ENCODE results near the gene GNL1. TPM values are rescaled to one million over a fixed set of nuclear protein-coding genes. Genes with fewer than 3 reads are reported as not detected.
"Not testable (repeated sequence)": the region's sequence is repeated elsewhere in the genome, so short reads cannot be mapped to it uniquely, and the experiment has no call there.

Gene GNL1
- total RNA-seq, 5 donors from 2014 or later (not counting 1 experiment from before 2014, with no cell fraction given): 65.5 to 167 (median 72.9) TPM

GRCh38 chr6:30521952-30522351 lies 34.3 kb downstream of the GNL1 start:
- not testable (repeated sequence) for ATAC-seq (replicated peaks in 1 of 4); H3K27me3 ChIP-seq (replicated peaks in 1 of 2; ENCODE audit: control insufficient read depth in 2 of 2, extremely low read depth in 1 of 2, insufficient read depth in 2 of 2, low read length in 1 of 2); H3K27ac ChIP-seq (ENCODE audit: low read length); H3K4me3 Mint-ChIP-seq; H3K27ac Mint-ChIP-seq; H3K4me3 ChIP-seq (ENCODE audit: control insufficient read depth in 1 of 2, extremely low read depth in 1 of 2, low read length in 1 of 2); DNase-seq; H3K27me3 Mint-ChIP-seq; H3K36me3 ChIP-seq (ENCODE audit: control insufficient read depth in 2 of 2, extremely low read depth in 1 of 2, insufficient read depth in 1 of 2, low read length in 1 of 2); H3K9me3 ChIP-seq
- peaks cover 10 to 38% of the 10 kb centered on the region in 2 experiments for H3K4me1 ChIP-seq (ENCODE audit: control insufficient read depth in 1 of 2, extremely low read depth in 1 of 2, insufficient read depth in 2 of 2, low read length in 2 of 2)
- ChIA-PET POLR2A (interaction anchor here in 1 of 2 donors (0.6 kb wide), 1 partner anchor 10 kb away, joined by 3 read pairs; no protein-coding TSS in a partner anchor), CTCF (interaction anchor here in 1 of 2 donors (1.0 kb wide), 1 partner anchor 13 kb away, joined by 3 read pairs; no protein-coding TSS in a partner anchor)
- WGBS (ENCODE audit: insufficient coverage): 80% methylated on average over 2 of the region's 5 CpGs
- Mint-ChIP-seq H3K4me1 (peaks cover 42 to 66% (median 47%) of the 10 kb centered on the region in 3 donors), H3K36me3 (peaks cover 23% of the 10 kb centered on the region), H3K9me3 (peaks cover 7 to 19% (median 10%) of the 10 kb centered on the region in 3 donors)

- H3K27me3 Mint-ChIP-seq; H3K27ac Mint-ChIP-seq; H3K4me3 Mint-ChIP-seq; DNase-seq; ATAC-seq (replicated peaks in 1 of 4); H3K27ac ChIP-seq (ENCODE audit: low read length); H3K27me3 ChIP-seq (replicated peaks in 1 of 2; ENCODE audit: control insufficient read depth in 2 of 2, extremely low read depth in 1 of 2, insufficient read depth in 2 of 2, low read length in 1 of 2); H3K4me3 ChIP-seq (ENCODE audit: control insufficient read depth in 1 of 2, extremely low read depth in 1 of 2, low read length in 1 of 2); H3K36me3 ChIP-seq (ENCODE audit: control insufficient read depth in 2 of 2, extremely low read depth in 1 of 2, insufficient read depth in 1 of 2, low read length in 1 of 2); H3K9me3 ChIP-seq: not testable (repeated sequence)
- H3K4me1 Mint-ChIP-seq: peaks cover 48 to 67% (median 55%) of the 10 kb centered on the region in 3 donors
- ChIA-PET POLR2A (interaction anchor here in 1 of 2 donors (0.5 kb wide), 1 partner anchor 26 kb away, joined by 7 read pairs; no protein-coding TSS in a partner anchor), CTCF (interaction anchor here in 1 of 2 donors (1.0 kb wide), 1 partner anchor 12 kb away, joined by 3 read pairs; no protein-coding TSS in a partner anchor)
- H3K9me3 Mint-ChIP-seq: peaks cover 7 to 19% (median 10%) of the 10 kb centered on the region in 3 donors
- peaks cover 23% of the 10 kb centered on the region for H3K36me3 Mint-ChIP-seq
- H3K4me1 ChIP-seq (ENCODE audit: control insufficient read depth in 1 of 2, extremely low read depth in 1 of 2, insufficient read depth in 2 of 2, low read length in 2 of 2): peaks cover 10 to 46% of the 10 kb centered on the region in 2 experiments
- 86% methylated on average over 4 of the region's 7 CpGs for WGBS (ENCODE audit: insufficient coverage)
Measured at GRCh38 chr6:30521082-30521481, 35.2 kb downstream of the GNL1 start.

- ATAC-seq (replicated peaks in 1 of 4): no peak
- peaks cover 23% of the 10 kb centered on the region for H3K36me3 Mint-ChIP-seq
- H3K4me1 ChIP-seq (ENCODE audit: control insufficient read depth in 1 of 2, extremely low read depth in 1 of 2, insufficient read depth in 2 of 2, low read length in 2 of 2): peaks cover 12 to 51% of the 10 kb centered on the region in 2 experiments
- H3K27me3 Mint-ChIP-seq: no peaks in the 10 kb centered on the region
- H3K27me3 ChIP-seq (replicated peaks in 1 of 2; ENCODE audit: control insufficient read depth in 2 of 2, extremely low read depth in 1 of 2, insufficient read depth in 2 of 2, low read length in 1 of 2): no peaks in the 10 kb centered on the region
- no peaks in the 10 kb centered on the region for H3K9me3 ChIP-seq
- peaks cover 53 to 67% (median 61%) of the 10 kb centered on the region in 3 donors for H3K4me1 Mint-ChIP-seq
- no peak overlapping the region for H3K27ac ChIP-seq (ENCODE audit: low read length)
- ChIA-PET CTCF (no interaction called here), POLR2A (interaction anchor here in 1 of 2 donors (0.5 kb wide), 1 partner anchor 25 kb away, joined by 7 read pairs; no protein-coding TSS in a partner anchor)
- peak overlapping the region in 1 of 2 donors; percentile 39 for H3K27ac Mint-ChIP-seq
- no peak overlapping the region for H3K4me3 ChIP-seq (ENCODE audit: control insufficient read depth in 1 of 2, extremely low read depth in 1 of 2, low read length in 1 of 2)
- no peak for DNase-seq
- peaks cover 7 to 19% (median 10%) of the 10 kb centered on the region in 3 donors for H3K9me3 Mint-ChIP-seq
- H3K36me3 ChIP-seq (ENCODE audit: control insufficient read depth in 2 of 2, extremely low read depth in 1 of 2, insufficient read depth in 1 of 2, low read length in 1 of 2): no peaks in the 10 kb centered on the region
- WGBS (ENCODE audit: insufficient coverage): 100% methylated on average over 5 of the region's 6 CpGs
- peak overlapping the region in 1 of 3 donors; percentile 53 for H3K4me3 Mint-ChIP-seq
Measured at GRCh38 chr6:30520522-30520921, 35.8 kb downstream of the GNL1 start.

GRCh38 chr6:30518505-30519145 lies 37.7 kb downstream of the GNL1 start:
- CTCF ChIA-PET: interaction anchor here (0.6 to 1.6 kb wide), 5 partner anchors 9 to 80 kb away, joined by 3 to 6 read pairs (median 5); no protein-coding TSS in a partner anchor
- not testable (repeated sequence) for ATAC-seq (replicated peaks in 1 of 4)

GRCh38 chr6:30517767-30518504 lies 38.4 kb downstream of the GNL1 start:
- H3K27ac ChIP-seq (ENCODE audit: low read length): peak overlapping the region; percentile 34
- 96% methylated on average over 11 of the region's 21 CpGs for WGBS (ENCODE audit: insufficient coverage)
- Mint-ChIP-seq H3K36me3 (peaks cover 18% of the 10 kb centered on the region), H3K4me3 (peak overlapping the region in 2 of 3 donors; percentile 36 to 89), H3K4me1 (peaks cover 60 to 67% (median 60%) of the 10 kb centered on the region in 3 donors), H3K9me3 (peaks cover 2 to 12% (median 7%) of the 10 kb centered on the region in 3 donors), H3K27ac (peak overlapping the region; percentile 82 to 86)
- H3K4me1 ChIP-seq (ENCODE audit: control insufficient read depth in 1 of 2, extremely low read depth in 1 of 2, insufficient read depth in 2 of 2, low read length in 2 of 2): peaks cover 23 to 71% of the 10 kb centered on the region in 2 experiments
- H3K27me3 ChIP-seq (replicated peaks in 1 of 2; ENCODE audit: control insufficient read depth in 2 of 2, extremely low read depth in 1 of 2, insufficient read depth in 2 of 2, low read length in 1 of 2); POLR2A ChIA-PET; ATAC-seq (replicated peaks in 1 of 4); H3K27me3 Mint-ChIP-seq; DNase-seq; H3K4me3 ChIP-seq (ENCODE audit: control insufficient read depth in 1 of 2, extremely low read depth in 1 of 2, low read length in 1 of 2); H3K9me3 ChIP-seq; H3K36me3 ChIP-seq (ENCODE audit: control insufficient read depth in 2 of 2, extremely low read depth in 1 of 2, insufficient read depth in 1 of 2, low read length in 1 of 2): not testable (repeated sequence)
- CTCF ChIA-PET: interaction anchor here (0.6 to 1.6 kb wide), 6 partner anchors 9 to 81 kb away, joined by 3 to 11 read pairs (median 6); no protein-coding TSS in a partner anchor

More at GRCh38 chr6:30518505-30519145, 37.7 kb downstream of the GNL1 start:
- H3K27me3 ChIP-seq (replicated peaks in 1 of 2; ENCODE audit: control insufficient read depth in 2 of 2, extremely low read depth in 1 of 2, insufficient read depth in 2 of 2, low read length in 1 of 2); POLR2A ChIA-PET; H3K9me3 ChIP-seq; H3K27me3 Mint-ChIP-seq; H3K36me3 ChIP-seq (ENCODE audit: control insufficient read depth in 2 of 2, extremely low read depth in 1 of 2, insufficient read depth in 1 of 2, low read length in 1 of 2): not testable (repeated sequence)
- 48% methylated on average over 15 of the region's 19 CpGs for WGBS (ENCODE audit: insufficient coverage)
- Histone ChIP-seq H3K27ac (ENCODE audit: low read length) (peak overlapping the region; percentile 34), H3K4me3 (ENCODE audit: control insufficient read depth in 1 of 2, extremely low read depth in 1 of 2, low read length in 1 of 2) (peak overlapping the region in 1 of 2 donors; percentile 8), H3K4me1 (ENCODE audit: control insufficient read depth in 1 of 2, extremely low read depth in 1 of 2, insufficient read depth in 2 of 2, low read length in 2 of 2) (peaks cover 21 to 65% of the 10 kb centered on the region in 2 experiments)
- Mint-ChIP-seq H3K27ac (peak overlapping the region; percentile 82 to 86), H3K4me1 (peaks cover 60 to 67% (median 63%) of the 10 kb centered on the region in 3 donors), H3K36me3 (peaks cover 19% of the 10 kb centered on the region), H3K4me3 (peak overlapping the region; percentile 24 to 53 (median 36)), H3K9me3 (peaks cover 7 to 12% (median 9%) of the 10 kb centered on the region in 3 donors)
- peak in 25 of 35 experiments; percentile 23 to 65 (median 45) for DNase-seq

GRCh38 chr6:30516754-30517076 lies 39.6 kb downstream of the GNL1 start:
- WGBS (ENCODE audit: insufficient coverage): no CpG with 5 or more reads among the region's 9 CpGs
- POLR2A ChIA-PET: interaction anchor here (0.6 to 1.0 kb wide), 11 partner anchors 13 to 302 kb away, joined by 3 to 10 read pairs (median 4); no protein-coding TSS in a partner anchor

More at GRCh38 chr6:30516754-30517076, 39.6 kb downstream of the GNL1 start:
- H3K27ac ChIP-seq (ENCODE audit: low read length): peak overlapping the region; percentile 93
- H3K4me3 ChIP-seq (ENCODE audit: control insufficient read depth in 1 of 2, extremely low read depth in 1 of 2, low read length in 1 of 2): peak overlapping the region in 1 of 2 donors; percentile 45
- not testable (repeated sequence) for H3K27me3 Mint-ChIP-seq; DNase-seq; ATAC-seq (replicated peaks in 1 of 4); H3K27me3 ChIP-seq (replicated peaks in 1 of 2; ENCODE audit: control insufficient read depth in 2 of 2, extremely low read depth in 1 of 2, insufficient read depth in 2 of 2, low read length in 1 of 2); H3K36me3 ChIP-seq (ENCODE audit: control insufficient read depth in 2 of 2, extremely low read depth in 1 of 2, insufficient read depth in 1 of 2, low read length in 1 of 2); H3K9me3 Mint-ChIP-seq; H3K9me3 ChIP-seq
- peak overlapping the region; percentile 98 to 99 for H3K27ac Mint-ChIP-seq
- H3K4me1 ChIP-seq (ENCODE audit: control insufficient read depth in 1 of 2, extremely low read depth in 1 of 2, insufficient read depth in 2 of 2, low read length in 2 of 2): peaks cover 31 to 83% of the 10 kb centered on the region in 2 experiments
- CTCF ChIA-PET: interaction anchor here (0.6 to 1.6 kb wide), 13 partner anchors 13 to 842 kb away, joined by 3 to 13 read pairs (median 4); no protein-coding TSS in a partner anchor
- H3K4me3 Mint-ChIP-seq: peak overlapping the region; percentile 84 to 89 (median 85)
- peaks cover 61 to 70% (median 67%) of the 10 kb centered on the region in 3 donors for H3K4me1 Mint-ChIP-seq
- peaks cover 12% of the 10 kb centered on the region for H3K36me3 Mint-ChIP-seq

Measured in T-cell (primary cell).